Amygdala (tissue), 56 donors: ENCODE data around the gene RAB9A.
"Not testable (repeated sequence)": the region's sequence is repeated elsewhere in the genome, so short reads cannot be mapped to it uniquely, and the experiment has no call there.

Experiments
- DNase-seq, 56 donors: peaks; one replicate each; lab custom pipeline; 2025; lab: John Stamatoyannopoulos, UW

RAB9A gene

GRCh38 chrX:13698432-13698831 is 9.5 kb downstream of the RAB9A start:
- DNase-seq, result no peak

- DNase-seq, result no peak
Observed at GRCh38 chrX:13699183-13699826, 10.4 kb downstream of the RAB9A start.

DNA sequence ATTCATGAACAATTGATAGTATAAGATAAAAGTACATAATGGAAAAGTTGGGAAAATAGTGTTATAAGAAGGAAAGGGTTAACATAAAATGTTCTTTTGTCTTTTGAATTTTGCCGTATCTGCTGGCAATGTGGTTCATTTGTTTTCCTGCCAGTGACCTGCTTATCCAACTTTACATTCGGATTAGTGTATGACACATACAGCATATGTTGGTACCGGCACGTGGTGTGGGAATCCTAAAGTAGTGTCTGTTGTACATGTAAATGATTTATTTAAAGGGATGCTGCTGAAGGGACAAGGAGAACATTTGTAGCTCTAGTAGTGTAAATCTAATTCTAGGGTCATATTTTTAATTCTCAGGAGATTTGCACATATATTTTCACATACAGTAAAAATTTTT is 11.5 kb downstream of the RAB9A start:
- DNase-seq, result no peak

DNA sequence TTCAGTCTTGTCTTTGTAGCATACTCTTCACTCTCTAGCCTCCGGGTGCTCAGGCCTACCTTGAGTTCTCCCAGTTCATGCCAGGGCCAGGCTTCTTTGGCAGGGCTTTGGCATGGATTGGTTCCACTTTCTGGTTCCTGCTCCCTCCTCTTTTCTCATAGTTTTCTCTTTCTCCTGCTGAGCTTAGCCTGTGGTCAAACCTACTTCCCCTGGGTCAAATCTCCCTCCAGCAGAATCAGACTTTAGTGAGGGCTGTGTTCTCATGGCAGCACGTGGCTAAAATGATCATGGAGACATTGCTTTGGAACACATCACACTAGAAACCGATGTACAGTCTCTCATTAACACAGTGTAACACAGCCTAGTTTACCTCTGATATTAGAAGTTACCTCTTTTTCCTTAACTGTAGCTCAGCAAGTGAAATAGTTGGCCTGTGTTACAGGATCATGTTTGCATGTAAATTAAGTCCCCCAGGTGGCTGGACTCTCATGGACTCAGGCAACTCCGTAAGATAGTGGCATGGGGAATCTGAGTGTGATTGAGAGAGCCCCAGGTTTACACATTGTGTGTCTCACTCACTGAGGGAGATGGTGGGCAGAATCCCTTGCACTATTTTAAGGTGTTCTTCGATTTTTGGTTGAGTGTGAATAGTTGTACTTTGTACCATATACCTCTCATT is 13.3 kb downstream of the RAB9A start:
- no peak for DNase-seq

DNA sequence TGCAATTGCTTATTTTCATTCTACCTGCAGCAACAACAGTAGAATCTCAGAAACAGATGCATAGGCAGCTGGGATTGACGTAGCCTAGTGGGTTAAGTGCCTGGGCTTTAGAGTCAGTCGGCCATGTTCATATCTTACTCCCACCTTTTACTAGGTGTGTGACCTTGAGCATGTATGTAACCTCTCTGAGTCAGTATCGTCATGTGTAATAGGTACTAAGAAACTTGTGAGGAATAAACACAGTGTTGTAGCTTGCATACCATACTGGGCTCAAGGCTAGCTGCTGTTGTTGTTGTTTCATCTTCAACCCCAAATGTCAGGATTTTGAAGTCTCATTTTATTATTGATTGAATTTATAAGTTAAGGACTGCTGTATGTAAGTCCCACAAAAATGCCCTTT is 14.2 kb downstream of the RAB9A start:
- DNase-seq, result no peak

DNA sequence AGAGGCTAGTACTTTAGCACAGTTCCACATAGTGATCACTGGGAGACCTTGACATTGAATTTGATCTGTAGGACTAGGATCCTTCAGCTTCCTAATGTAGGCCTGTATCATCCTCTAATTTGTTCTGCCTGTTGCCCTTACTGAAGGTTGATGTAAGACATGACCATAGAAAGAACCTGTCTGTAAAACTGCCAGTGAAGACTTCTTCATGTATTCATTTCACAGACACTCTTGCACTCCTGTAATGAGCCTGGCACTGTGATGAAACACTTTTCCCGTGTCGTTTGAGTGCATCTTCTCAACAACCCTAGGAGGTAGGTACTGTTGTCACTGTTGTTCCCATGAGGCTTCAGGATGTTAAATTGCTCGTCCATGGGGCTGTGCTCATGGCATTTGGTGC is 14.7 kb downstream of the RAB9A start:
- DNase-seq, result no peak

GRCh38 chrX:13711141-13711540 is 22.2 kb downstream of the RAB9A start:
- DNase-seq, result no peak

GRCh38 chrX:13716455-13716854 is 27.5 kb downstream of the RAB9A start:
- DNase-seq, result no peak

- DNase-seq, result no peak
Observed at GRCh38 chrX:13716905-13717304, 28.0 kb downstream of the RAB9A start.

DNA sequence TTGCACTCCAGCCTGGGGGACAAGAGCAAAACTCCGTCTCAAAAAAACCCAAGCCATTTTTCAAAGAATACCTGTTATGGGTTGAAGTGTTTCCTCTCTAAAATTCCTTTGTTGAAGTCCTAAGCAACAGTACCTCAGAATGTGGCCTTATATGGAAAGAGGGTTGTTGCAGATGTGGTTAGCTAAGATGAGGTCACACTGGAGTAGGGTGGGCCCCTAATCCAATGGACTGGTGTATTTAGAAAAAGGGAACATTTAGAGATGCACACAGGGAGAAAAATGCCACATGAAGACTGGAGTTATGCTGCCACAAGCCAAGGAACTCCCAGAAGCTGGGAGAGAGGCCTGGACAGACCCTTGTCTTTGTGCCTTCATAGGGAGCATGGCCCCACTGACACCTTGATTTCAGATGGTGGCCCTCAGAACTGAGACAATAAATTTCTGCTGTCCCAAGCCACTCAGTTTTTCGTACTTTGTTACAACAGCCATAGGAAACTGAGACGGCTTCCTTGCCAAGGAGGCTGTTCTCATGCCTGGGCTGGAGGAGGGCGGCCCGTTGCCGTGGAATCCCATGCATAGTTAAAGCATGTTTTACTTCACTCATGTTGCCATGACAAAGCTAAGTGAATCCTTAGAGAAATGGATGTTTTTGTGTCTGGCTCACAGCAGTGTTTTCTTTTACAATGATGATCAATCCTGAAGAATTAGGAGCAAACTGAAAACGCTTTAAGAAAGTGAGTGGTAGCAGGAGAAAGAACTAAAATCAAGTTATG is 29.0 kb downstream of the RAB9A start:
- peak in 4 of 56 donors; percentile 0 to 2 (median 0) for DNase-seq

- DNase-seq, result no peak
Observed at GRCh38 chrX:13719192-13719856, 30.4 kb downstream of the RAB9A start.

DNA sequence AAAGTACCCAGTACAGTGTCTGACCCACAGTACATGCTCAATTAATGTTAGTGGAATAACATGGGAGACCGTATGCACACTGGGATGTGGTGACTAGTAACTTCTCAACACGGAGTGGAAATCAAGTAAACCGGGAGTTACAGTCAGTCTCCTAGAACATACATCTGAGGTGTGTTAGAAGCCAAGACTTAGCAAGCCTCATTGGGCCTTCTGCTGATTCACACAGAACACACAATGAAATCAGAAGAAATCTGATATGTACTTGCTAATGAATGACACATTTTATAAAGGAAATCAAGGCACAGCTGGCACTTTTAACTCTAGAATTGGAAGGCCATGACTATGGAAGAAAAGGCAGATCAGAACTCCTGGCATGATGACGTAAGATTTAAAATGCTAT is 32.4 kb downstream of the RAB9A start:
- DNase-seq, result no peak

GRCh38 chrX:13721819-13722519 is 33.0 kb downstream of the RAB9A start:
- DNase-seq, result peak in 4 of 56 donors; percentile 0 to 17 (median 5)

DNA sequence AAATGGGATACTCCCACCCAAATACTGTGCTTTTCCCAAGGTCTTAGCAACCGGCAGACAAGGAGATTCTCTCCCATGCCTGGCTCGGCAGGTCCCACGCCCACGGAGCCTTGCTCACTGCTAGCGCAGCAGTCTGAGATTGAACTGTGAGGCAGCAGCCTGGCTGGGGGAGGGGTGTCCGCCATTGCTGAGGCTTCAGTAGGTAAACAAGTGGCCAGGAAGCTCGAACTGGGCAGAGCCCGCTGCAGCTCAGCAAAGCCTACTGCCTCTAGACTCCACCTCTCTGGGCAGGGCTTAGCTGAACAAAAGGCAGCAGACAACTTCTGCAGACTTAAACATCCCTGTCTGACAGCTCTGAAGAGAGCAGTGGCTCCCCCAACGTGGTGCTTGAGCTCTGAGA is 36.0 kb downstream of the RAB9A start:
- DNase-seq, result peak in 7 of 56 donors; percentile 1 to 17 (median 1)

- not testable (repeated sequence) for DNase-seq
Observed at GRCh38 chrX:13726583-13726982, 37.7 kb downstream of the RAB9A start.

- not testable (repeated sequence) for DNase-seq
Observed at GRCh38 chrX:13730523-13730922, 41.6 kb downstream of the RAB9A start.

- no peak for DNase-seq
Observed at GRCh38 chrX:13732246-13733067, 43.5 kb downstream of the RAB9A start.

DNA sequence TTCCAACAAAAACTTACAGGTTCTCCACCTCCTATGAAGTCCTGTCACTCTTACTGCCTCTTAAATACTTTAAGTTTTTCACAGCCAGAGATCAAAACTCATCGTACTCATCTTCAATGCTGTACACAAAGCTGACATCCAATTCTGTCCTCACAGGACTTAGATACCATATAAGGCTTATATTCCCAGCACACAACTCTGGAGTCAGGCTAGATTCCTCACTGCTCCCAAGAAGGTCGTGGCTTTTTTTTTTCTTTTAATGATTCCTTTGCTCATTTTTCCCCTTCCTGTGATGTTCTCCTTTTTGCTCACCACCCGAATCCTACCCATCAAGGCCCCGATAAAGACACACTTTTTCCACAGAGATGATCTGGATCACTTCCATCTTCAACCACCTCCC is 44.6 kb downstream of the RAB9A start:
- DNase-seq, result no peak
